ENCODE data around the gene RPL35. TPM values are rescaled to one million over a fixed set of nuclear protein-coding genes. Genes with fewer than 3 reads are reported as not detected.

The RPL35 gene
- total RNA-seq, 1 donor from 2014 or later = 1,878 TPM

GRCh38 chr9:124835026-124835557 is 26.7 kb downstream of the RPL35 start:
- H3K27me3 Mint-ChIP-seq = peaks cover 10% of the 10 kb centered on the region
- no peaks in the 10 kb centered on the region for H3K36me3 Mint-ChIP-seq (ENCODE audit: low read depth)
- no peak for DNase-seq

GRCh38 chr9:124834591-124834990 is 27.2 kb downstream of the RPL35 start:
- peaks cover 10% of the 10 kb centered on the region for H3K27me3 Mint-ChIP-seq
- no peak for DNase-seq
- no peaks in the 10 kb centered on the region for H3K36me3 Mint-ChIP-seq (ENCODE audit: low read depth)
- no peak overlapping the region for H3K4me3 Mint-ChIP-seq
- H3K4me1 Mint-ChIP-seq = no peaks in the 10 kb centered on the region
- no peaks in the 10 kb centered on the region for H3K9me3 Mint-ChIP-seq
- intact Hi-C loops (cut with micrococcal nuclease) = no loop called here
- H3K27ac Mint-ChIP-seq = no peak overlapping the region

More at GRCh38 chr9:124835026-124835557, 26.7 kb downstream of the RPL35 start:
- H3K4me1 Mint-ChIP-seq = no peaks in the 10 kb centered on the region
- no peaks in the 10 kb centered on the region for H3K9me3 Mint-ChIP-seq
- H3K27ac Mint-ChIP-seq = no peak overlapping the region
- intact Hi-C loops (cut with micrococcal nuclease) = no loop called here
- no peak overlapping the region for H3K4me3 Mint-ChIP-seq

GRCh38 chr9:124831642-124832364 is 30.0 kb downstream of the RPL35 start:
- Mint-ChIP-seq H3K4me1 (no peaks in the 10 kb centered on the region), H3K9me3 (no peaks in the 10 kb centered on the region), H3K4me3 (no peak overlapping the region), H3K27ac (no peak overlapping the region), H3K36me3 (ENCODE audit: low read depth) (no peaks in the 10 kb centered on the region), H3K27me3 (peaks cover 3% of the 10 kb centered on the region)
- intact Hi-C loops (cut with micrococcal nuclease) = no loop called here
- DNase-seq = no peak

GRCh38 chr9:124830593-124830992 is 31.2 kb downstream of the RPL35 start:
- no peak for DNase-seq
- no peaks in the 10 kb centered on the region for H3K9me3 Mint-ChIP-seq
- peaks cover 3% of the 10 kb centered on the region for H3K27me3 Mint-ChIP-seq
- H3K27ac Mint-ChIP-seq = no peak overlapping the region
- no peak overlapping the region for H3K4me3 Mint-ChIP-seq
- no peaks in the 10 kb centered on the region for H3K36me3 Mint-ChIP-seq (ENCODE audit: low read depth)
- intact Hi-C loops (cut with micrococcal nuclease) = no loop called here
- no peaks in the 10 kb centered on the region for H3K4me1 Mint-ChIP-seq

GRCh38 chr9:124829334-124829669 is 32.5 kb downstream of the RPL35 start:
- Mint-ChIP-seq H3K36me3 (ENCODE audit: low read depth) (no peaks in the 10 kb centered on the region), H3K4me3 (no peak overlapping the region), H3K27ac (no peak overlapping the region), H3K9me3 (no peaks in the 10 kb centered on the region), H3K4me1 (no peaks in the 10 kb centered on the region), H3K27me3 (peaks cover 7% of the 10 kb centered on the region)
- intact Hi-C loops (cut with micrococcal nuclease) = no loop called here
- no peak for DNase-seq

- Mint-ChIP-seq H3K4me1 (no peaks in the 10 kb centered on the region), H3K27me3 (peaks cover 8% of the 10 kb centered on the region), H3K27ac (no peak overlapping the region), H3K36me3 (ENCODE audit: low read depth) (no peaks in the 10 kb centered on the region), H3K9me3 (no peaks in the 10 kb centered on the region), H3K4me3 (no peak overlapping the region)
- DNase-seq = no peak
- intact Hi-C loops (cut with micrococcal nuclease) = no loop called here
Measured at GRCh38 chr9:124828489-124829333, 33.0 kb downstream of the RPL35 start.

GRCh38 chr9:124820698-124821623 is 40.8 kb downstream of the RPL35 start:
- peaks cover 8% of the 10 kb centered on the region for H3K27me3 Mint-ChIP-seq
- H3K27ac Mint-ChIP-seq = no peak overlapping the region
- H3K9me3 Mint-ChIP-seq = no peaks in the 10 kb centered on the region
- H3K4me1 Mint-ChIP-seq = peaks cover 13% of the 10 kb centered on the region
- no peak overlapping the region for H3K4me3 Mint-ChIP-seq
- intact Hi-C loops (cut with micrococcal nuclease) = no loop called here
- no peaks in the 10 kb centered on the region for H3K36me3 Mint-ChIP-seq (ENCODE audit: low read depth)
- DNase-seq = no peak

GRCh38 chr9:124818431-124819281 is 43.1 kb downstream of the RPL35 start:
- Mint-ChIP-seq H3K4me3 (peak overlapping the region; percentile 40), H3K27ac (peak overlapping the region; percentile 72), H3K36me3 (ENCODE audit: low read depth) (no peaks in the 10 kb centered on the region), H3K9me3 (no peaks in the 10 kb centered on the region), H3K4me1 (peaks cover 13% of the 10 kb centered on the region), H3K27me3 (peaks cover 7% of the 10 kb centered on the region)
- intact Hi-C loops (cut with micrococcal nuclease) = no loop called here
- DNase-seq = peak; percentile 63

- Mint-ChIP-seq H3K27me3 (peaks cover 7% of the 10 kb centered on the region), H3K4me1 (peaks cover 16% of the 10 kb centered on the region), H3K9me3 (no peaks in the 10 kb centered on the region), H3K27ac (no peak overlapping the region), H3K4me3 (no peak overlapping the region), H3K36me3 (ENCODE audit: low read depth) (no peaks in the 10 kb centered on the region)
- no peak for DNase-seq
- intact Hi-C loops (cut with micrococcal nuclease) = no loop called here
Measured at GRCh38 chr9:124815601-124816000, 46.2 kb downstream of the RPL35 start.

- no peak overlapping the region for H3K4me3 Mint-ChIP-seq
- H3K27me3 Mint-ChIP-seq = peaks cover 7% of the 10 kb centered on the region
- no peaks in the 10 kb centered on the region for H3K9me3 Mint-ChIP-seq
- no peak overlapping the region for H3K27ac Mint-ChIP-seq
- H3K36me3 Mint-ChIP-seq (ENCODE audit: low read depth) = no peaks in the 10 kb centered on the region
- DNase-seq = no peak
- peaks cover 14% of the 10 kb centered on the region for H3K4me1 Mint-ChIP-seq
- intact Hi-C loops (cut with micrococcal nuclease) = no loop called here
Measured at GRCh38 chr9:124814164-124814535, 47.6 kb downstream of the RPL35 start.

GRCh38 chr9:124813501-124814163 is 48.1 kb downstream of the RPL35 start:
- intact Hi-C loops (cut with micrococcal nuclease) = no loop called here
- Mint-ChIP-seq H3K36me3 (ENCODE audit: low read depth) (no peaks in the 10 kb centered on the region), H3K4me3 (no peak overlapping the region), H3K4me1 (peaks cover 12% of the 10 kb centered on the region), H3K27me3 (peaks cover 7% of the 10 kb centered on the region), H3K9me3 (no peaks in the 10 kb centered on the region), H3K27ac (no peak overlapping the region)
- no peak for DNase-seq

- Mint-ChIP-seq H3K4me3 (no peak overlapping the region), H3K4me1 (peaks cover 6% of the 10 kb centered on the region), H3K27me3 (peaks cover 4% of the 10 kb centered on the region), H3K27ac (no peak overlapping the region), H3K36me3 (ENCODE audit: low read depth) (no peaks in the 10 kb centered on the region), H3K9me3 (no peaks in the 10 kb centered on the region)
- DNase-seq = no peak
- intact Hi-C loops (cut with micrococcal nuclease) = no loop called here
Measured at GRCh38 chr9:124813041-124813440, 48.7 kb downstream of the RPL35 start.
